ENCODE data around the gene LRRC1. TPM values are rescaled to one million over a fixed set of nuclear protein-coding genes. Genes with fewer than 3 reads are reported as not detected.

LRRC1 gene
- total RNA-seq, 4 donors from 2014 or later = 39.0 to 62.5 (median 52.2) TPM

GRCh38 chr6:53818858-53819609, 24.2 kb downstream of the LRRC1 start:
- 54 to 55% methylated on average over 3 of the region's 3 CpGs for WGBS, 2 donors
- no peak overlapping the region for H3K4me3 ChIP-seq (ENCODE audit: low read depth, poor library complexity, severe bottlenecking)
- TF ChIP-seq POLR2A (IDR thresholded peaks at IDR 0.05) (no peak), CTCF (IDR thresholded peaks at IDR 0.05) (no peak)
- intact Hi-C loops (cut with DNase I; ENCODE audit: low total_unique reads) = no loop called here
- no peak for DNase-seq (ENCODE audit: low spot score in 2 of 2)

- DNase-seq (ENCODE audit: low spot score in 2 of 2) = no peak
- TF ChIP-seq POLR2A (IDR thresholded peaks at IDR 0.05) (no peak), CTCF (IDR thresholded peaks at IDR 0.05) (no peak)
- intact Hi-C loops (cut with DNase I; ENCODE audit: low total_unique reads) = no loop called here
- WGBS, 2 donors = 91 to 95% methylated on average over 10 of the region's 10 CpGs
- H3K4me3 ChIP-seq (ENCODE audit: low read depth, poor library complexity, severe bottlenecking) = no peak overlapping the region
These were observed 27.8 kb downstream of the LRRC1 start for GRCh38 chr6:53822401-53823125.

- 95 to 100% methylated on average over 1 of the region's 1 CpG for WGBS, 2 donors
- no peak overlapping the region for H3K4me3 ChIP-seq (ENCODE audit: low read depth, poor library complexity, severe bottlenecking)
These were observed 29.9 kb downstream of the LRRC1 start for GRCh38 chr6:53824714-53825113.

GRCh38 chr6:53825532-53826321, 30.9 kb downstream of the LRRC1 start:
- H3K4me3 ChIP-seq (ENCODE audit: low read depth, poor library complexity, severe bottlenecking) = no peak overlapping the region
- intact Hi-C loops (cut with DNase I; ENCODE audit: low total_unique reads) = no loop called here
- 83 to 84% methylated on average over 7 of the region's 7 CpGs for WGBS, 2 donors
- no peak for TF ChIP-seq CTCF (IDR thresholded peaks at IDR 0.05)
- no peak for TF ChIP-seq POLR2A (IDR thresholded peaks at IDR 0.05)
- DNase-seq (ENCODE audit: low spot score in 2 of 2) = no peak

More at GRCh38 chr6:53824714-53825113, 29.9 kb downstream of the LRRC1 start:
- TF ChIP-seq CTCF (IDR thresholded peaks at IDR 0.05) (no peak), POLR2A (IDR thresholded peaks at IDR 0.05) (no peak)
- no peak for DNase-seq (ENCODE audit: low spot score in 2 of 2)
- intact Hi-C loops (cut with DNase I; ENCODE audit: low total_unique reads) = no loop called here

- DNase-seq (ENCODE audit: low spot score in 2 of 2) = no peak
- intact Hi-C loops (cut with DNase I; ENCODE audit: low total_unique reads) = no loop called here
- TF ChIP-seq POLR2A (IDR thresholded peaks at IDR 0.05) (no peak), CTCF (IDR thresholded peaks at IDR 0.05) (no peak)
- WGBS, 2 donors = 87 to 88% methylated on average over 1 of the region's 1 CpG
- no peak overlapping the region for H3K4me3 ChIP-seq (ENCODE audit: low read depth, poor library complexity, severe bottlenecking)
These were observed 32.7 kb downstream of the LRRC1 start for GRCh38 chr6:53827531-53827930.
